Activated effector memory CD4-positive, alpha-beta T cell treated with Interleukin-2 at 50 U/mL for 16 hours (primary cell): ENCODE data around the gene DYRK3.

ENCODE experiments used
- DNase-seq: peaks from one replicate; pipeline ENCODE4 v3.0.0-alpha.2; 2020

The DYRK3 gene

DNA sequence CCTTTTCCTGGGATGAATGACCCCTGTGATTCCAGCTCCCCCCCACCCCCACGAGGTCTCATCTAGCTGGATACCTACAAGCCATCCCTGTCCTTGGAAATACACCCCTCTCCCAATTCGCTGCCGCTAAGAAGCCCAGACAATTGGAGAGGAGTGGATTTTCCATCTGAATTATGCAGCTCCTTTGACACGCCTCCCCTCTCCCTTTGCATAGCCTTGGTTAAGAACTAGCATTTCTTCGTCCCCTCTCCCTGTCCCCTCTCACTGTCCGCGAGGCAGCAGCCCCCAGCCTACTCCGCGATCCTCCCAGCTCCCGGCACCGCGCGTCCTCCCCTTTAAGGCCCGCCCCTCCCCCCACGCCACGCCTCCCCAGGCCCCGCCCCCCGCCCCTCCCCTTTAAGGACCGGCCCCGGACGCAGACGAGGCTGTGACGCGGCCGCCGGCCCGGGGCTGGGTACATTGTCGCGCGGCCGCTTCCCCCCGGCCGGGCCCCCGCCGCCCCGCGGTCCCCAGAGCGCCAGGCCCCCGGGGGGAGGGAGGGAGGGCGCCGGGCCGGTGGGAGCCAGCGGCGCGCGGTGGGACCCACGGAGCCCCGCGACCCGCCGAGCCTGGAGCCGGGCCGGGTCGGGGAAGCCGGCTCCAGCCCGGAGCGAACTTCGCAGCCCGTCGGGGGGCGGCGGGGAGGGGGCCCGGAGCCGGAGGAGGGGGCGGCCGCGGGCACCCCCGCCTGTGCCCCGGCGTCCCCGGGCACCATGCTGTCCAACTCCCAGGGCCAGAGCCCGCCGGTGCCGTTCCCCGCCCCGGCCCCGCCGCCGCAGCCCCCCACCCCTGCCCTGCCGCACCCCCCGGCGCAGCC, 49.4 kb downstream of the DYRK3 start, which contains the start of gene MAPKAPK2:
Gene MAPKAPK2, plus strand, starts transcription at position 428 of the 856 bp plus-strand sequence. Its CDS starts 325 bp downstream, at position 753.
- peak; percentile 65 for DNase-seq

DNA sequence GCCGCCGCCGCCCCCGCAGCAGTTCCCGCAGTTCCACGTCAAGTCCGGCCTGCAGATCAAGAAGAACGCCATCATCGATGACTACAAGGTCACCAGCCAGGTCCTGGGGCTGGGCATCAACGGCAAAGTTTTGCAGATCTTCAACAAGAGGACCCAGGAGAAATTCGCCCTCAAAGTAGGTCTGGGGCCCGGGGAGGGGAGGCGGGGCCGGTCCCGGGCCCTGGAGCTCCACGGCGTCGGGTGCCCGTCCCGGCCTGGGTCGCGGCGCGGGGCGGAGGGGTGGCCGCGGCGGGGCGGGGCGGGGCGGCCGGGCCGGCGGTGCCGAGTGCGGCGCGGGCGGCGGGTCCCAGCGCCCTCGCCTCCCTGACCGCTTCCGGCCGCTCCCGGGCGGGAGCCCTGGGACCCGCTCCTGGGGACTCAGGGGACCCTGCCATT, 50.0 kb downstream of the DYRK3 start:
- DNase-seq, result no peak

DNA sequence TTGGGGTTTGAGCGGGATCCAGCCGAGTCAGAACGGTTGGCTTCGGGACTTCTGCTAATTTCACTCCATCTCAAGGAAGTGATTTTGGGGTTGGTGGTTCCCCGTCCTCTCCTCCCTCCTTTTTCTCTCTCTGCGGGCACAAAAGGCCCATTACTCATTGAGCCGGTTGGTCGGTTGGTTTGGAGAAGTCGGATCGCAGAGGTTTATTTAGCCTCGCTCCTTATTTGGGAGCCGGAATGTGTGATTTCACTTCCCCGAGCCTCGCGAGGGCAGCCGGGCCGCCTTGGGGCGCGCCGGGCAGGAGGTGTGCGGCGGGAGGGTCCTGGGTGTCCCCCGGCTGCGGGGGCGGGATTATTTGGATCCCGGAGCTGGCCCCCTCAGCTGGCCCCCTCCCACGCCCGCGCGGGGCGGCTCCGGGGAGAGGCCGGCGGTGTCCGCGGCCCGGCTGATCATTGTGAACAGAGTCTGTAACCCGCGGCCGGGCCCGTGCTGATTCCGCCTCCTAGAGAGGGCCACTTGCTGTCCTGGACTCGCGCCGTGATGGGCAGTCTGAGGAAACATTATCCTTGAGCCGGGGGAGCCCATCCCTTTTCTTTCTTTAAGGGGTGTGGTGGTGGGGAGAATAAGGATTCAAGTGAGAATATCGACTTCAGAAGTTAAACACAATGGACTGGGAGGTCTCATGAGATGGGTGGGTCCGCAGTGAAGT, 50.6 kb downstream of the DYRK3 start:
- DNase-seq, result peak; percentile 38

DNA sequence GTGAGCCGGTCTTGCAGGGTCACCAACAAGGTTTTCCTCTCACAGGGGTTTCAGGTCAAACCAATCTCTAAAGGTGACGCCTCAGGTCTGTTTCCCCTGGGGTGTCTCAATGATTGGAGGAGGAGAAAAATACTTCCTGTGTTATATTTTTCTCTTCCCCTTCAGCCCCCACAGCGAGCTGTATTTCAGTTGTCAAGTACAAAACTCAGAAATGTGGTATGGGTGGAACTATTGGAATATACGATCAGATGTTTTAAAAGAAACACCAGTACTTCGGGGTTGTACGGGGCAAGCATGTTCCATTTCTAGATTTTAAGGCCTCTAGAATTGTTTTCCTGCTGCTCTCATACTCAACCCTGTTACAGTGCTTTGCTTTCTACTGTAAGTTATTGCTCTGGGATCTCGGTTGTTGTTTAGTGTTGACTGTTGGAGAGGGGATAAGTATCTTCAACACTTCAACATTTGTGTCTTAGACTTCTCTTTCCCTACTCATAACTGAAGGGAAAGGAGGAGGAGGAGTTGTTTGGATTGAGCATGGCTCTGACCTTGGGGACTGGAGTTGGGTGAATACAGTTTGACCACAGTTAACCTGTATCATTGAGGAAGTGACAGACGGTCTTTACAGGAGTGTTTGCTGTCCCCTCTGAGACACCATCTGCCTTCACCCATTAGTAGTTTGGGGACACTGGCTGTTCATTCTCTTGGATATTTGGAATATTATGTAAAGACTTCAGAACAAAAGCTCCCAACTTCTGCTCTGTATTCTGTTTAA, 51.3 kb downstream of the DYRK3 start:
- peak; percentile 8 for DNase-seq

DNA sequence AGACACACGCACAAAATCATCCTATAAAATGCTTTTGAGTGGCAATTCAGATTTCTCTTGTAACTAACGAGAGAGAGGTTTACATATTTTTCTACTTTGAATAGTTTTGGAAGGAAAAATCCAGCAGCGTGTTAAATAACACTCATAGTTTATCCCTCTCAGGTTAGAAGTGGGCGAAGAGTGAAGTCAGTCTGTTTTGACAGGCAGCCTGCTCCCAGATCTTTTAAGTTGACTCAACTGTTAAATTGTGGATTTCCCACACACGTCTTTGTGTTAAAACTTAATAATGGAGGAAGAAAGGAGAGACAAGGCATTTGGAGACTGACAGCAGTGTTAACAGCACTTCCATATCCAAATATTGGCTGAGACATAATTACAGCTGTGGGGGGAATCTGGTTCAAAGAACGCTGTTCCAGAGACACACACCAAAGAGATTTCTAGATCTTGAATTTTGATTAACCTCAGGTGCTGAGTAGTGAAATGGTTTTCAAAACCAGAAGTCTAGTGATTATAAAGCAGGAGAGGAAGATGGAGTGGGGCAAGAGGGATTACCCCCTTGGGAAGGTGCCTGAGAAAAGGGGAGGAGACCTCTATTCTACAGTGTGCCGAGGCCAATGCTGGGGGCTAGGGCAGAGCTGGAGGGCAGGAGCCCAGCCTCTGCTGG, 52.0 kb downstream of the DYRK3 start:
- no peak for DNase-seq

DNA sequence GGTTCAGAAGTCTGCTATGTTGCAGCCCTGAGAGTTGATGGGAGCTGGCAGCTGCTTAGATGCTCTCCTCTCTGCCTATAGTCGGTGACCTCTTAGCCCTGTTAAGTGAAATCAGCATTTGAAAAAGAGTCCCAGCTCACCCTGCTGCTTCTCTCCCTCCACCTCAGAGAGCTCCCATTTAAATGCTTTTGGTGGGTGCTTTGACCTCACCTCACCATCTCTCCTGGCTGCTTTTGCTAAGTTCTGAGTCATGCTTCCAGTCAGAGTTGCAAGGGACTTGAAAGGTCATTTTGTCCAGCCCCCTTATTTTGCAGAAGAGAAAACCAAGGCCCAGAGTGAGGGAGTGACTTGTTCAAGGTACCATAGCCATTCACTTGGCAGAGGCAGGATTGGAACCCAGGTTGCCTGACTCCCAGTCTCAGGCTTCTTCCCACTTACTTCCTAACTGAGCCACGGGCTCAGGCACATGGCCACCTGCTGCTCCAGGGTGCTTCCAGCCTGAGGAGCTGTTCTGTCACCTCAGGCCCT, 52.6 kb downstream of the DYRK3 start:
- no peak for DNase-seq

DNA sequence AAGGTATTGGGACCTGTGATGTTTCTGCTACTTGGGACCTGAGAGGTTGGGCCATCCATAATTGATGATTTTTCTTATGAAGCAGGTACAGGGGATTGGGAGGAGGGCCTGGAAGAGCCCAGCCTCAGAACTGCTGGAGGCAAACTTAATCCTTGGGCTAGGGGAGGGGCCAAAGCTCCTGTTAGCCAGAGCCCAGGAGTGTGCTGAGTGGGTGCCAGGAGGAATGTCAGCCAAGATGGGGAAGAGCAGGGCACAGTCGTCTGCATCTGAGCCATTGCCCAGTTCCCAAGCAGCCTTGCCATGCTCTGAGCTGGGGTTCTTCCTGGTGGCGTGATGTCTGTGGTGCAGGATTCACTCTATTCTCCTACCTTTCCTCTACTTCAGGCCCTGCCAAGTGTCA, 55.2 kb downstream of the DYRK3 start:
- DNase-seq, result no peak

DNA sequence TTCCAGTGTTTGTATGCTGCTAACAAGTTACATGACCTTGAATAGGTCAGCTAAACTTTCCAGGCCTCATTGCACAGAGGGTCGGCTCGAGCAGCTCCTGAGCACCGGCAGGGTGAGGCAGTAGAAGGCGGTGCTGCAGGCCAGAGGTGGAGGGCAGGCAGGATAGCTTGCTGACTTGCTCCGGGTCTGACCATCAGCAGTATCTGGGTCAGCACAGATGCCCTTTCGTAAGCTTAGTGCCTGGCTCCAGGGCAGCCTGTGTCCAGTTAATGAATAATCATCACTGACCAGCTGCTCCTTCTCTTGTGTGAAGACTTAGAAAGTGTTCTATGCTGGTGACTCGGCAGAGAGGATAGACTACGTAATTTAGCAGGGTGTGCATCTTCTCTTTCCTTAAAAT, 56.3 kb downstream of the DYRK3 start:
- DNase-seq, result no peak

DNA sequence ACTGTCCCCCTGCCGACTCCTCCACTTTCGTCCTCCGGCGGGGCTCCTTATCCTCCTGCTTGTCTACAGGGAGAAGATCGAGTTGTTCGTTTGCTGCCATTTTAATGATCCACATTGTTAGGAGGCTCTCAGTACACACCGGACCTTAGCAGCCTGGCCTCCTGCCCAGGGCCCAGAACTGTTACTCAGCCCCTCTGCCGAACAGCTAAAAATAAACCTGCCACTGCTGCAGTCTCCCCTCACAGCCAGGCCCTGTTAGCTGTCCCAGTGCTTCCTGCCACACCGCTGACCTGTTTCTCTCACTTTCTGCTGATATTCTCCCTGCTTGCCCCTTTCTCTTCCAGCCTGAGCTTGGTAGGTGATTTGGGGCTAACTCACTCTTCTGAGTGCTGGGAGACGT, 57.7 kb downstream of the DYRK3 start:
- no peak for DNase-seq

DNA sequence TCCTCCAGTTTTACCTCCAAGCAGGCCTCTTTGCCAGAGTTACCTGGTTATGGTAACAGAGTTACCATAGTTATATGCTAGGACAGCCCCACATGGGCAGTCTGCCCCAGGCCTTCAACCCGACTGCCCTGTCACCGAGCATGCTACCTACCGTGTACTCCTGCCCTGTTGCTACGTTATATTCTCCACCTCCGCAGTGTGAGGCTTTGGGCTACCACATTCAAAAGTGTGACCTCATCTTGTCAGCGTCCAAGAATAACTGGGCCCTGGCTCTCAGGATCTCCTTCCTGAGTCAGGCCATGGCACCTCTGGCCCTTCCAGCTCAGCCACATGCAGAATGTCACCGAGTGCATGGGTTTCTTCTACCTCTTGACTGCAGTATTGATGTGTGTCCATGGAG, 58.3 kb downstream of the DYRK3 start:
- no peak for DNase-seq

DNA sequence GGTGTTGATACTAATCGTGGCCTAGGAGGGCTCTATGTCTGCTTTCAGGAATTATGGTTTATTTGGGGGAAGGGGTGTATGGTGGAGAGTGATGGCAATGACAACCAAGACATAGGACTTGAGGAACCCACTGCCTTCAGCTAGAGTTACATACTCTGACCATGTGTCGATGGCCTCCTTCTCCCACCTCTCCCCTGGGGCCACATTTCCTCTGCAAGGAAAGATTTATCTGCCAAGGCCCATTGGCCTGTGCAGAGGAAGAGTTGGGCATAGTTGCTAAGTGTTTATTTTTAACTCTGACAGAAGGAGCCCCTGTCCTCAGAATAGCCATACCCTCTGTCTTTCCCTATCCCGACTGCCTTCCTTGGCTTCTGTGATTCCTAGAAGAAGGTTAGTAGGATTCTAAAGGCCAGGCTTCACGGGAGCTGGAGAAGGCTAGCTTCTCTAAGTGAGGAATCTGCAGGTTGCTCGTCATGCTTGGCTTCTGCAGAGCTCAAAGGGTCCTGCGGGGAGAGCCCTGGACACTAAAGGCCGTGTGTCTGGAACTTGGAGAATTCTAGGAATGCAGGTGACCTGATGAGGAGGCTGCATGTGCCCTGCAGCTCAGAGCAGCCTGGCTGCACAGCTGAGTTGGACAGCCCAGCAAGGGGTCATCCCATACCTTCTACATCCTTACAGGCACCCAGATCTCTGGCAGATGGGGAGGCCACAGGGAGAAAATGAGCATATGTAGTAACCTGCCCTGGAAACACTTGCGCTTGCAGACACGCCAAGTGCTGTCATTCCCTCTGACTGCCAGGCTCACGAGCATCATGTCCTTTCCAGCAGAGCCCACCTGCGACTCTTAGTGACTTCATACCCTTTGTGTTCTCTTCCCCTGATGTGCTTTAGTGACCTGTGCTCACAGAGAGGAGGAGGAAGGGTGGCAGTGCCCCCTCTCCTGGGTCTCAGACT, 59.1 kb downstream of the DYRK3 start:
- no peak for DNase-seq

DNA sequence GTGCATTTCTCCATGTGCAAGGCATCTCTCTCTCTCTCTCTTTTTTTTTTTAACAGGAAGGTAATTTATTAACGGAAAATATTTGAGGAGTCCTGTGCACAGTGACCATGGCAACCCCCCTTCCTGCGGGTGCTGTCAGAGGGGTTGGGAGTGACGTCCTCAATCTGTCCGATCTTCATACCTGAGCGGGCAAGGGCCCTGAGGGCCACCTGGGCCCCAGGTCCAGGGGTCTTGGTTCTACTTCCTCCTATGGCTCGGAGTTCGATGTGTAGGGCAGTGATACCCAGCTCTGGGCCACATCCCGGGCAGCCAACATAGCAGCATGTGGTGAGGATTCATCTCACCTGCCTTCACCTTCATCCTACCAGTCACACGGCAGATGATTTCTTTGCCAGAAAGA, 60.4 kb downstream of the DYRK3 start:
- no peak for DNase-seq

DNA sequence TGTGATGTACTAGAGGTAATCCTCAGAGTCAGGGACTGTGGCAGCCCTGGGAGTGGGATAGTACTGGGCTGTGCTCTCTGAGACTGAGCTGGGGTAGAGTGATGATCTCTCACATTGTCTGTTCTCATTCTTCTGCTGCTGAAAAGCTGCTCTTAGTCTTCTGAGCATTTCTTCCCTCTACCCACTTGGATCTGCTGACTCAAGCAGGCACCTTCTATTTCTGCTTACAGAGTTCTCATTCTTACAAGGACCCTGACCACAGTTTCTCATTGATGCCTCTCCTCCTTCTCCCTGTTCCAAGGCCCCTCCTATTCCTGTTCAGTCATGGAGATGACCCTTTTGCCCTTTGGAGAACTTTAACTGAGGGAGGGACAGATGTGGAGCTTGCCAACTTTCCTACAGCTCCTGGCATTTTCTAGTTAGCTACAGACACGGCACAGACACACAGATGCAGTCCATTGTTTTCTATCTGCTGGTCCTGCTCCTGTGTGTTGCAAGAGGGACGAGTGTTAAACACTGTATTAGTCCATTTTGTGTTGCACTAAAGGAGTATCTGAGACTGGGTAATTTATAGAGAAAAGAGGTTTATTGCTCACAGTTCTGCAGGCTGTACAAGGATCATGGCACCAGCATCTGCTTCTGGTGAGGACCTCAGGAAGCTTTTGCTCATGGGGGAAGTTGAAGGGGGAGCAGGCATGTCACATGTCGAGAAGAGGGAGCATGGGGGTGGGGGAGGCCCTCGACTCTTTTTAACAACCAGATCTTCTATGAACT, 61.7 kb downstream of the DYRK3 start:
- no peak for DNase-seq

DNA sequence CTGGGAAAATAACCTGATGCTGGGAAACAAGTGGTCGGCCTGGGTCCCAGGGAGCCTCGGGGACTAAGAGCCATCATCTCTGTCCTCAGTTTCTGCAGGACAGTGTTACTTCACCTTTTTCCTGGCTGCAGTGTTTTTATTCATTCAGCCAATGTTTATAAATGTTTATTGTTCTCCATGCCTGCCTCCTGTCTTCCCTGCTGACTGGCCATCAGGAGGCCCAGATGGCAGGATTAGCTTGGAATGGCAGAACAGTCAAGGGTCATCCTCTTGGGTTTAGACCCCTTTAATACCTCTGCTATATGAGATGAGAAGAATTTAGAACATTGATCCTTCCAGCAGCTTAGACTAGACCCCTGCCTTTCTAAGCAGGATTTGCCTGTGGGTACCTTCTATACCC, 62.7 kb downstream of the DYRK3 start:
- no peak for DNase-seq
